Heart left ventricle (tissue), 16 donors: ENCODE results near the gene ILF2. TPM values are rescaled to one million over a fixed set of nuclear protein-coding genes. Genes with fewer than 3 reads are reported as not detected.

ENCODE experiments used
- ATAC-seq, 4 donors: fragments of 200-7000 bp; cut with Tn5 transposase; one replicate each; pipeline ENCODE4 v1.9.1; 2020 to 2022; ENCODE audit warnings: moderate library complexity in 4 of 4, mild to moderate bottlenecking in 3 of 4, moderate number of reproducible peaks in 1 of 4
- DNase-seq, 5 donors: peaks; one replicate each; pipeline ENCODE4 v3.0.0-alpha.2; 2020
- H3K27ac ChIP-seq, 12 donors: fragments of 200-600 bp; sonication (generic) in 4 of 12; one replicate each; pipeline versions ENCODE4 v1.5.0 to v1.8.0; 2016 to 2022; ENCODE audit warnings: mild to moderate bottlenecking in 2 of 12
- H3K27me3 ChIP-seq, 9 donors: fragments of 200-600 bp; sonication (generic) in 2 of 9; one replicate each; pipeline versions ENCODE4 v1.5.1 to v1.8.0; 2016 to 2022; ENCODE audit warnings: mild to moderate bottlenecking in 3 of 9
- H3K36me3 ChIP-seq, 9 donors: fragments of 200-600 bp; sonication (generic) in 2 of 9; one replicate each; pipeline versions ENCODE4 v1.5.0 to v1.8.0; 2018 to 2022; ENCODE audit warnings: mild to moderate bottlenecking in 2 of 9
- H3K4me1 ChIP-seq, 12 donors: fragments of 200-600 bp; sonication (generic) in 4 of 12; one replicate each; pipeline versions ENCODE4 v1.5.0 to v1.8.0; 2016 to 2022; ENCODE audit warnings: mild to moderate bottlenecking in 3 of 12
- H3K4me3 ChIP-seq, 12 donors: fragments of 200-600 bp; sonication (generic) in 4 of 12; one replicate each; pipeline versions ENCODE4 v1.5.0 to v1.8.0; 2017 to 2022; ENCODE audit warnings: mild to moderate bottlenecking in 9 of 12, moderate library complexity in 4 of 12
- H3K9me3 ChIP-seq, 12 donors: fragments of 200-600 bp; sonication (generic) in 4 of 12; one replicate each; pipeline versions ENCODE4 v1.5.0 to v1.8.0; 2016 to 2022; ENCODE audit warnings: mild to moderate bottlenecking in 1 of 12
- CTCF ChIP-seq, 12 donors: fragments of 200-600 bp; sonication (generic) in 4 of 12; IDR thresholded peaks; one replicate each; pipeline versions ENCODE4 v1.5.0 to v1.8.0; 2018 to 2022; ENCODE audit warnings: antibody characterized with exemption in 12 of 12, mild to moderate bottlenecking in 5 of 12
- POLR2A ChIP-seq, 2 donors: fragments of 450-650 bp; IDR thresholded peaks; one replicate each; pipeline ENCODE4 v1.6.1; 2017; ENCODE audit warnings: antibody characterized with exemption in 2 of 2, mild to moderate bottlenecking in 2 of 2, moderate library complexity in 2 of 2
- WGBS, 4 donors: extraction: QIAGEN DNeasy Blood & Tissue Kit in 2 of 4; methylation state at CpG; one replicate each; pipeline versions ENCODE4 v1.1.5 to v1.1.7; 2013 to 2018; 5-methylcytosine and 5-hydroxymethylcytosine counted together
- intact Hi-C, 10 donors: fragments of 100-400 bp; cut with DNase I; formaldehyde crosslinking; loops; one replicate each; pipeline versions ENCODE4 v1.11.1 to v1.14.2; 2022
- polyA plus RNA-seq, 2 donors: library from polyadenylated mRNA; stranded (reverse); fragments of 200-250 nt; gene quantifications; one replicate each; pipeline ENCODE4 v1.2.3, GENCODE V29; 2013
- total RNA-seq, 9 donors: library from RNA; depleted of rRNA in 2 of 9; stranded (reverse); fragments of >200 nt in 2 of 9; fragmentation: NEBNext Ultra II Directional in 3 of 9; extraction: Animal tissue kit (Norgen Biotek cat#: 25700) in 3 of 9; gene quantifications; one replicate each; pipeline versions ENCODE4 v1.1.0 to v1.2.4, GENCODE V29; 2016 to 2023
- donor health status: ischemic (EF 13 %, LVEDD 7.1; RV severe dilation, severe dysfunction).
- donor health status: healthy with polysubstance abuse.
- donor health status: DM: no; HTN: yes; CAD: no.
- donor health status: DM: no; HTN: no; CAD: no.
- donor health status: ischemic (EF 25% LVEDD 6.9; RV normal size, moderate dysfunction).
- donor health status: ischemic (EF 25% LVEDD 5.7; RV mildly dilated, moderate dysfunction).
- donor health status: healthy.
- donor health status: DM: yes; HTN: yes; CAD: no.
- donor health status: ischemic (EF 35%, LVEDD 5.7; RV mildly dilated, moderate dysfunction).
- donor health status: nonischemic (EF 11% LVEDD 7.7; RV severe dilation, severe dysfunction).
- donor health status: DM: yes; HTN: yes; CAD: no.
- donor health status: PGD.
- donor health status: ischemic (EF 29% LVEDD 5.4; RV normal size, mild dysfunction).
- donor health status: nonischemic (EF 23%, LVEDD 6.1; RV moderate dilation, normal function).

The ILF2 gene
- total and polyA plus RNA-seq, 11 donors, result 22.1 to 163 (median 74.2) TPM

- H3K36me3 ChIP-seq, result peaks cover 0 to 47% (median 40%) of the 10 kb centered on the region in 9 donors
- no peaks in the 10 kb centered on the region for H3K9me3 ChIP-seq
- TF ChIP-seq CTCF (IDR thresholded peaks at IDR 0.05) (no peak), POLR2A (IDR thresholded peaks at IDR 0.05) (no peak)
- intact Hi-C loops, result loop anchor here in 1 of 10 donors (10.0 kb wide), 1 partner anchor 84 kb away; no protein-coding TSS in a partner anchor
- ATAC-seq, result peak in 2 of 4 donors; percentile 1 to 7
- peak overlapping the region; percentile 48 to 96 (median 82) for H3K4me3 ChIP-seq
- DNase-seq, result peak in 1 of 5 donors; percentile 22
- peak overlapping the region; percentile 88 to 99 (median 96) for H3K27ac ChIP-seq
- 31 to 35% (median 34%) methylated on average over 8 of the region's 8 CpGs for WGBS, 4 donors
- peaks cover 0 to 18% (median 12%) of the 10 kb centered on the region in 12 donors for H3K4me1 ChIP-seq
- no peaks in the 10 kb centered on the region for H3K27me3 ChIP-seq
Measured at GRCh38 chr1:153659175-153659534, 11.6 kb downstream of the ILF2 start.

- peak; percentile 93 to 95 (median 95) for DNase-seq
- H3K4me3 ChIP-seq, result peak within 1 kb of the TSS; percentile 48 to 96 (median 82)
- intact Hi-C loops, result loop anchor here in 1 of 10 donors (10.0 kb wide), 1 partner anchor 84 kb away; no protein-coding TSS in a partner anchor
- peaks cover 0 to 18% (median 12%) of the 10 kb centered on the region in 12 donors for H3K4me1 ChIP-seq
- H3K9me3 ChIP-seq, result no peaks in the 10 kb centered on the region
- WGBS, 4 donors, result 2 to 4% (median 3%) methylated on average over 27 to 53 of the region's 53 CpGs
- peak; percentile 94 to 98 (median 98) for ATAC-seq
- H3K27me3 ChIP-seq, result no peaks in the 10 kb centered on the region
- TF ChIP-seq POLR2A (IDR thresholded peaks at IDR 0.05) (peak in 1 of 2 donors; percentile 70), CTCF (IDR thresholded peaks at IDR 0.05) (peak in 7 of 12 donors; percentile 10 to 46 (median 29))
- peaks cover 0 to 41% (median 34%) of the 10 kb centered on the region in 9 donors for H3K36me3 ChIP-seq
- H3K27ac ChIP-seq, result peak within 1 kb of the TSS; percentile 88 to 99 (median 96)
Measured at GRCh38 chr1:153658400-153659174, 12.2 kb downstream of the ILF2 start, which contains the start of gene SNAPIN. SNAPIN (plus strand) TSS chr1:153658703; CDS start chr1:153658744, 41 bp downstream.

- TF ChIP-seq CTCF (IDR thresholded peaks at IDR 0.05) (no peak), POLR2A (IDR thresholded peaks at IDR 0.05) (no peak)
- intact Hi-C loops, result loop anchor here in 1 of 10 donors (10.0 kb wide), 1 partner anchor 81 kb away; no protein-coding TSS in a partner anchor
- no peak overlapping the region for H3K4me3 ChIP-seq
- ATAC-seq, result no peak
- peaks cover 0 to 29% (median 14%) of the 10 kb centered on the region in 12 donors for H3K4me1 ChIP-seq
- no peaks in the 10 kb centered on the region for H3K9me3 ChIP-seq
- 85 to 94% (median 90%) methylated on average over 3 of the region's 3 CpGs for WGBS, 4 donors
- peaks cover 0 to 8% (median 2%) of the 10 kb centered on the region in 9 donors for H3K36me3 ChIP-seq
- no peak overlapping the region for H3K27ac ChIP-seq
- H3K27me3 ChIP-seq, result no peaks in the 10 kb centered on the region
- DNase-seq, result no peak
Measured at GRCh38 chr1:153655333-153655732, 15.5 kb downstream of the ILF2 start.
